ENCODE results near the gene SPOCK3.
"Not testable (repeated sequence)": the region's sequence is repeated elsewhere in the genome, so short reads cannot be mapped to it uniquely, and the experiment has no call there.

The SPOCK3 gene

GRCh38 chr4:166862032-166862431 lies 372.3 kb downstream of the SPOCK3 start:
- no peak overlapping the region for H3K4me3 ChIP-seq (ENCODE audit: severe bottlenecking)
- H3K9me3 ChIP-seq (ENCODE audit: severe bottlenecking), result no peaks in the 10 kb centered on the region
- no peaks in the 10 kb centered on the region for H3K4me1 ChIP-seq (ENCODE audit: insufficient read depth, poor library complexity, severe bottlenecking)
- no peaks in the 10 kb centered on the region for H3K36me3 ChIP-seq (ENCODE audit: low read depth)
- DNase-seq (ENCODE audit: low spot score) (no peak), ATAC-seq (ENCODE audit: low read depth) (no peak)
- TF ChIP-seq CTCF (IDR thresholded peaks at IDR 0.05; ENCODE audit: poor library complexity, severe bottlenecking), result no peak
- no peaks in the 10 kb centered on the region for H3K27me3 ChIP-seq (ENCODE audit: insufficient read depth, poor library complexity, severe bottlenecking)
- no peak overlapping the region for H3K27ac ChIP-seq (ENCODE audit: poor library complexity, severe bottlenecking)

GRCh38 chr4:166850398-166850797 lies 383.9 kb downstream of the SPOCK3 start:
- not testable (repeated sequence) for ATAC-seq (ENCODE audit: low read depth); DNase-seq (ENCODE audit: low spot score); H3K4me3 ChIP-seq (ENCODE audit: severe bottlenecking)

GRCh38 chr4:166846939-166847338 lies 387.4 kb downstream of the SPOCK3 start:
- Histone ChIP-seq H3K36me3 (ENCODE audit: low read depth) (no peaks in the 10 kb centered on the region), H3K4me1 (ENCODE audit: insufficient read depth, poor library complexity, severe bottlenecking) (no peaks in the 10 kb centered on the region), H3K27me3 (ENCODE audit: insufficient read depth, poor library complexity, severe bottlenecking) (no peaks in the 10 kb centered on the region), H3K9me3 (ENCODE audit: severe bottlenecking) (no peaks in the 10 kb centered on the region), H3K4me3 (ENCODE audit: severe bottlenecking) (no peak overlapping the region), H3K27ac (ENCODE audit: poor library complexity, severe bottlenecking) (no peak overlapping the region)
- no peak for DNase-seq (ENCODE audit: low spot score)
- no peak for TF ChIP-seq CTCF (IDR thresholded peaks at IDR 0.05; ENCODE audit: poor library complexity, severe bottlenecking)
- ATAC-seq (ENCODE audit: low read depth), result no peak

More at GRCh38 chr4:166850398-166850797, 383.9 kb downstream of the SPOCK3 start:
- not testable (repeated sequence) for H3K27ac ChIP-seq (ENCODE audit: poor library complexity, severe bottlenecking); H3K9me3 ChIP-seq (ENCODE audit: severe bottlenecking); H3K36me3 ChIP-seq (ENCODE audit: low read depth); H3K27me3 ChIP-seq (ENCODE audit: insufficient read depth, poor library complexity, severe bottlenecking); H3K4me1 ChIP-seq (ENCODE audit: insufficient read depth, poor library complexity, severe bottlenecking)

GRCh38 chr4:166842795-166843261 lies 391.5 kb downstream of the SPOCK3 start:
- DNase-seq (ENCODE audit: low spot score), result no peak
- no peaks in the 10 kb centered on the region for H3K4me1 ChIP-seq (ENCODE audit: insufficient read depth, poor library complexity, severe bottlenecking)
- TF ChIP-seq CTCF (IDR thresholded peaks at IDR 0.05; ENCODE audit: poor library complexity, severe bottlenecking), result no peak
- no peaks in the 10 kb centered on the region for H3K36me3 ChIP-seq (ENCODE audit: low read depth)
- no peak overlapping the region for H3K4me3 ChIP-seq (ENCODE audit: severe bottlenecking)
- no peak overlapping the region for H3K27ac ChIP-seq (ENCODE audit: poor library complexity, severe bottlenecking)
- H3K9me3 ChIP-seq (ENCODE audit: severe bottlenecking), result no peaks in the 10 kb centered on the region
- H3K27me3 ChIP-seq (ENCODE audit: insufficient read depth, poor library complexity, severe bottlenecking), result no peaks in the 10 kb centered on the region
- no peak for ATAC-seq (ENCODE audit: low read depth)

- DNase-seq (ENCODE audit: low spot score) (no peak), ATAC-seq (ENCODE audit: low read depth) (no peak)
- Histone ChIP-seq H3K27ac (ENCODE audit: poor library complexity, severe bottlenecking) (no peak overlapping the region), H3K4me3 (ENCODE audit: severe bottlenecking) (no peak overlapping the region), H3K9me3 (ENCODE audit: severe bottlenecking) (no peaks in the 10 kb centered on the region), H3K4me1 (ENCODE audit: insufficient read depth, poor library complexity, severe bottlenecking) (no peaks in the 10 kb centered on the region), H3K36me3 (ENCODE audit: low read depth) (no peaks in the 10 kb centered on the region), H3K27me3 (ENCODE audit: insufficient read depth, poor library complexity, severe bottlenecking) (no peaks in the 10 kb centered on the region)
- no peak for TF ChIP-seq CTCF (IDR thresholded peaks at IDR 0.05; ENCODE audit: poor library complexity, severe bottlenecking)
These were observed 394.6 kb downstream of the SPOCK3 start for GRCh38 chr4:166839615-166840251.
